ENCODE measurements around the gene KCNQ1OT1.
A peak's percentile ranks its signal among the peaks of the same experiment; 100 is the strongest.

KCNQ1OT1 gene

DNA sequence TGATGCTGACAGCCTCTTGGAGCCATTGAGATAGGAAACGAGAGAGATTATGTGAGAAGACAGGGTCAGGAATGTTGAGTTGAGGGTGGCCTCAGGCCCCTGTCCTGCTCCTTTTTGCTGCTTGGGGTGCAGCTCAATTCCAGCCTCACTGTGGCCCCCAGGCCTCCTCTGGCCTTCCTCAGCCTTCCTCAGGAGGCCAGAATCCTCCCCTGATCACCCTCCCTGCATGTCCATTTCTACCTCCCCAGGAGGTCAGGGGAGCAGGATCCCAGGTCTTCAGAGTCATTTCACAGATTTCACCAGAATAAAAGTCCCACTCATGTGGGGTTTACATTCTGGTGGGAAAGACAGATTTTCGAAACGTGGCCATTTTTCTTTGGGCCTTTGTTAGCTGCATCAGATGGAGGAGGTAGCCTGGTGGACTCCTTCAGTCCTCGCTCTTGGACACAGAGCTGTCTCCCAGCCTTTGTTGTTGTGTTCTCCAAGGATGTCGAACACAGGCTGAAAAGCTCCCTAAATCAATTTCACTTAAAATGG, 2.2 kb upstream of the KCNQ1OT1 start:
- no peak for DNase-seq (ENCODE audit: low spot score)

DNA sequence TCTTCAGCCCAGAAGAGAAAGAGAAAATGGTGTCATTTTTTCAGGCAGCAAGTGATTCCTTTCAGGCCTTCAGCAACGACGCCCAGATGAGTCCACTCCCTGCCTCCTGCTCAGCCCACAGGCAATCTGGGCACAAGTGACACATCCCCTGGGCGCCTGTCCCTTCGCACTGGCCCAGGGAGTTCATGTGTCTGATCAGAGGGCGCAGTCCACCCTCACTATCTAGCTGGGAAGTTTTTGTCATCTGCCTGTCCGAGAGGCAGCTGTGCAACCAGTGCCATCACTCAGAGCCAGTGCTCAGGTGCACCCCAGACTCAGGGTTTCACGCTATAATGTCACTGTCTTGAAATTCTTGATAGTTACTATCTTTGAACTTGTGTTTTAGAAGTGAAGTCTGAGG, 1.4 kb upstream of the KCNQ1OT1 start:
- DNase-seq (ENCODE audit: low spot score) = no peak

DNA sequence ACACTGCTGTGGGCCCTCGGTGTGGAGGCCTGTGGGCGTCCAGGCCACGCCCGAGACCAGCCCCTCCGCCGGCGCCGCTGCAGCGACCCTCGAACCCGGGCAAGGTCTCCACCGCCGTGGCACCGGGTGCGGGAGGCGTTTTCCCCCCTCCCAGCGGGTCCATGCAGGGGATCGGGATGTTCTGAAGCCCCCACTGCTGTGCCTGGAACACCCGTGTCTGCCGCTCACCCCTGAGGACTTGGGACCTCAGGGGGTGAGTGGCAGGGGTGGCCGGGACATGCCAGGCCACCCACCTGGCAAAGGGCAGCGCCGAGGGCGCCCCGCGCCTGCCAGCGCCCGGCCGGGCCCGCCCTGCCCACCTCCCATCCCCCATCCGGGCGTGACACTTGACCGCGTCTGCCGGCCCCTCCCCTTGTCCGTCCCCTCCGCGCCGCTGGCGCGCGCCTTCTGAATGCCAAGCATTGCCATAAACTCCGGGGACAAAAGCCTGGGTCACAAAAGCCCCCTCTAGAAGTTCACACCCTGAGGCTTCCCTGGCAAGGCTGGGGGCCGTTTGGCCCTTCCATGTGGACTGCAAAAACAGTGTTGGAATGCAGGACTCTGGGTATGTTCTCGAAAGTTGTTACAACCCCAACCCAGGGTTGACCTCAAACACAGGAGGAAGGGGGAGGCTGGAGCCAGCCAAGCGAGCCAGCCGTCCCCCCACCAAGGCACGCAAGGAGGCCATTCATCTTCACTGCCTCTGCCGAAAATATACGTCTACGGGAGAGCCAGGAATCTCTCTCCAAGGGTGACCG, 819 bp upstream of the KCNQ1OT1 start:
- DNase-seq (ENCODE audit: low spot score) = peak; percentile 71

DNA sequence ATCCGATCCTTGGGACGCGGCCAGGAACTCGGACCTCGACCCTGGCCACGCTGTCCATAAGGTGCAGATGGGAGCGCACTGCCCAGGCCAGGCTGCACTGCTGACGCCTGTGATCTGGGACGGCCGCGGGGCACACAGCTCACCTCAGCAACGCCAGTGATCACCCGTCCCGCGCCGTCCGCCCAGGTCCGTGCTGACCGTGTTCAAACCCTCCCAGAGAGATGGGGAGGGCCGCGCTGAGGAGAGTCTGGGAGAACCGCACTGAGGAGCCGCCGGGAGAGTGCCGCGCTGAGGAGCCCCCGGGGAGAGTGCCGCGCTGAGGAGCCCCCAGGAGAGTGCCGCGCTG, 636 bp downstream of the KCNQ1OT1 start:
- no peak for DNase-seq (ENCODE audit: low spot score)

GRCh38 chr11:2698386-2699184, 1.2 kb downstream of the KCNQ1OT1 start:
- DNase-seq (ENCODE audit: low spot score) = no peak

GRCh38 chr11:2697866-2698265, 1.9 kb downstream of the KCNQ1OT1 start:
- DNase-seq (ENCODE audit: low spot score) = no peak

DNA sequence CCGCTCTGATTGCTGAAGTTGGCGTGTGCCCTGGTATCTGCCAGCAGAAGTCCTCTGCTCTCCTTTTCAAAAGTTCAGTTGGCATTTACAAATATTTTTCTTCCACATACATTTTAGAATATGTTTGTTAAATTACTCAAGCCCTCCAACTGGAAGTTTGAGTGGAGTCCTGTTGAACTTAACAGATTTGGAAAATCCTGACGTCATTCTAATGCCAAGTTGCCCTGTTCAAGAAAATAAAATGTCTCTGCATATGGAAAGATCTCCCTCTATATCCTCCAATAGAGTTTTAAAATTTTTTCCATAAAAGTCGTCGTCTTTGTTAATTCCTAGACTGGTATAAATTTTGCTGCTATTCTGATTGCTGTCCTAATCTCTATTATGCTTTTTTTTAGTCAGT, 3.3 kb downstream of the KCNQ1OT1 start:
- DNase-seq (ENCODE audit: low spot score) = no peak

- no peak for DNase-seq (ENCODE audit: low spot score)
These were observed 4.5 kb downstream of the KCNQ1OT1 start for GRCh38 chr11:2694995-2695939.

DNA sequence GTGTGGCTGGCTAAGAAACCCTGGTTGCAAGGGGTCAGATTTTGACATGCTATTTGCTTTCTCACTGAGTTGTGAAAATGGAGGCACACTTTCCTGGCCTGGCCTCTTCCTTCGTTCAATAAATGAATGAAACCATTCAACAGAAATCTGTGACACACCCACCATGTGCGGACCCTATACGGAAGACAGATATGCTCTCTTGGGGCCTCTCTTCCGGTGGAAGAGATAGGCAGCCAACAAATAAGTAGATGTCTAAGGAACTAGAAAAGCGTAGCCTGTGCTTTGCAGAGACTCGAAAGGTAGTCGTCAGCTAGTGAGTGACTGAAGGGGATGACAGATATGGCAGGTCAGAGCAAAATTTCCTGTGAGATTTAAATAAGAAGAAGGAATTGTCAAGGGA, 5.3 kb downstream of the KCNQ1OT1 start:
- DNase-seq (ENCODE audit: low spot score) = no peak

GRCh38 chr11:2693271-2694261, 6.2 kb downstream of the KCNQ1OT1 start:
- peak; percentile 84 for DNase-seq (ENCODE audit: low spot score)

- peak; percentile 62 for DNase-seq (ENCODE audit: low spot score)
These were observed 7.6 kb downstream of the KCNQ1OT1 start for GRCh38 chr11:2691991-2692875.

- DNase-seq (ENCODE audit: low spot score) = no peak
These were observed 8.4 kb downstream of the KCNQ1OT1 start for GRCh38 chr11:2691355-2691761.

DNA sequence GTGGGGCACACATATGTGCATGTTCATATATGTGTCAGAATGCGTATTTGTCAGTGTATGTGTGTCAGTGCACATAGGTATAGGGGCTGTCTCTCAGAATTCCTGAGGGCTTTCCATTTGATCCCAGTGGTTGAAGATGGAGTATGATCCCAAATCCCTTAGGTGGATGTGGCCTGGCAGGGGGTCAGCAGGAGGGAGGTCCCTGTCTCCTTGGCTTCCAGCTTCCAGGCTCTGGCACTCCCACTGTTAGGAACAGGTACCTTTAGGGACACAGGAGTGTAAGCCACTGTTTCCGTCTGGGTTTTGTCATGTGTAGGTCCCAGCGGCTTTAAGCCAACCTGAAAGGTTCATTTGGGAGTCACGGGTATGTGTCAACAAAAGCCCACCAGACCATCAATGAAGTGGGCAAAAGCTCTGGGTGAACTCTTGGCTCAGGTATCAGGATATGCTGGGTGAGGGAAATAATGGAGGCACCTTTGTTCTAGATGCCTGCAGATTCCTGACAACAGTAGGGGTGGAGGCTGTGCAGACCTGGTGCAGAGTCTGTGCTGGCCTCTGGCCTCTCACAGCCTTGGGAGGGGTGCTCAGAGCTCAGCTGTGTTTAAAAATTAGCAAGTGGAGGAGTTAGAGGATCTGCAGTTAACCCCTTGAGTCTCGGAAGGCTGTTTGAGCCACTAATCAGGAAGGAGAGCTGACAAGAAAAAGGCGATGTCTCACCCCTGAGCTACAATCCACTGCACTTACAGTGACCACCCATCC, 9.0 kb downstream of the KCNQ1OT1 start:
- DNase-seq (ENCODE audit: low spot score) = no peak

- DNase-seq (ENCODE audit: low spot score) = no peak
These were observed 9.9 kb downstream of the KCNQ1OT1 start for GRCh38 chr11:2689651-2690575.

GRCh38 chr11:2688381-2689231, 11.2 kb downstream of the KCNQ1OT1 start:
- DNase-seq (ENCODE audit: low spot score) = no peak

GRCh38 chr11:2687782-2688191, 12.0 kb downstream of the KCNQ1OT1 start:
- peak; percentile 65 for DNase-seq (ENCODE audit: low spot score)

DNA sequence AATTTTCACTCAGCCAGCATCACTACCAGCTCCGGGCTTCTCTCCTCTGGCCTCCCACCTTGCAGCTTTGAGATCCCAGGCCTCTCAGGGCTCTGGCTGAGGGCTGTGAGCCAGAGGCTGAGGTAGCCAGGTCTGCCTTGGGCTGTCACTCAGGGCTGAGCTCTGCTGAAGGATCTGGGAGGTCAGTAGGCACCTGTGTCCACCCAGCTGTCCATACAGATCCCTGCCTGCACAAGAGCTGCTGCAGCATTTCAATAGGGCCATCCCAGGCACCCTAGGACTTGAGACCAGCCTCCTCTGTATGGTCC, 12.6 kb downstream of the KCNQ1OT1 start:
- no peak for DNase-seq (ENCODE audit: low spot score)

All from iPS-NIHi11 (cell line).